ENCODE measurements around the gene PLPPR1. TPM values are rescaled to one million over a fixed set of nuclear protein-coding genes. Genes with fewer than 3 reads are reported as not detected.

The PLPPR1 gene
- polyA plus RNA-seq, 3 donors, result not detected

GRCh38 chr9:101148344-101148743, 119.8 kb downstream of the PLPPR1 start:
- TF ChIP-seq, protein P1, sequence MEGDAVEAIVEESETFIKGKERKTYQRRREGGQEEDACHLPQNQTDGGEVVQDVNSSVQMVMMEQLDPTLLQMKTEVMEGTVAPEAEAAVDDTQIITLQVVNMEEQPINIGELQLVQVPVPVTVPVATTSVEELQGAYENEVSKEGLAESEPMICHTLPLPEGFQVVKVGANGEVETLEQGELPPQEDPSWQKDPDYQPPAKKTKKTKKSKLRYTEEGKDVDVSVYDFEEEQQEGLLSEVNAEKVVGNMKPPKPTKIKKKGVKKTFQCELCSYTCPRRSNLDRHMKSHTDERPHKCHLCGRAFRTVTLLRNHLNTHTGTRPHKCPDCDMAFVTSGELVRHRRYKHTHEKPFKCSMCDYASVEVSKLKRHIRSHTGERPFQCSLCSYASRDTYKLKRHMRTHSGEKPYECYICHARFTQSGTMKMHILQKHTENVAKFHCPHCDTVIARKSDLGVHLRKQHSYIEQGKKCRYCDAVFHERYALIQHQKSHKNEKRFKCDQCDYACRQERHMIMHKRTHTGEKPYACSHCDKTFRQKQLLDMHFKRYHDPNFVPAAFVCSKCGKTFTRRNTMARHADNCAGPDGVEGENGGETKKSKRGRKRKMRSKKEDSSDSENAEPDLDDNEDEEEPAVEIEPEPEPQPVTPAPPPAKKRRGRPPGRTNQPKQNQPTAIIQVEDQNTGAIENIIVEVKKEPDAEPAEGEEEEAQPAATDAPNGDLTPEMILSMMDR (IDR thresholded peaks at IDR 0.05), result no peak
- no peak overlapping the region for H3K27ac Mint-ChIP-seq
- intact Hi-C loops (cut with micrococcal nuclease), result no loop called here

DNA sequence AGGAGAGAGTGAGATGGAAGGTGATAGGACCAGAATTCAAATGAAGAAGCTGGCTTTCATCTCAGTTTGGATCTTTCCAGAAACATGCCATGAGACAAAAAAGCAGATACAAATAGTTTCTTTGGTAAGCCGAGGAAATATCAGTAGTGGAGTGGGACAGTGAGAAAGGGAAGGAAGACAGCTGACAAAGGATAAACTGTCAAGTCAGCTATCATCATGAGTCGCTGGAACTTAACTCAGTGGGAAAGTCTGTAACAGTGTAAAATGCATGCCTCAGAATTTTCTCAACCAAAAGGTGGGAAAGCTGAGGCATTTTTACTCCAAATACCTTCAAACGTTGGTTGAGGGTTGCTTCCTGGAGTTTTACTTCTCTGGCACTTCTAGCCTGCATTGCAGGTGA, 129.8 kb downstream of the PLPPR1 start:
- Mint-ChIP-seq H3K27ac (no peak overlapping the region), H3K27me3 (ENCODE audit: low read depth in 3 of 3) (no peaks in the 10 kb centered on the region), H3K4me3 (no peak overlapping the region), H3K36me3 (no peaks in the 10 kb centered on the region), H3K4me1 (no peaks in the 10 kb centered on the region), H3K9me3 (peaks cover 0 to 12% (median 5%) of the 10 kb centered on the region in 7 donors)
- H3K4me2 ChIP-seq (replicated peaks; ENCODE audit: extremely low read depth, low read length, poor library complexity, severe bottlenecking), result no peak overlapping the region
- H3K9ac ChIP-seq (ENCODE audit: insufficient read depth, low read length, poor library complexity, severe bottlenecking), result no peak overlapping the region
- H4K20me1 ChIP-seq (ENCODE audit: insufficient read depth, low read length), result no peaks in the 10 kb centered on the region
- H3K27ac ChIP-seq (ENCODE audit: low read depth in 1 of 2, low read length in 2 of 2), result no peak overlapping the region
- 80% methylated on average over 3 of the region's 3 CpGs for WGBS (ENCODE audit: insufficient coverage)
- H2AFZ ChIP-seq (ENCODE audit: insufficient read depth, low read depth, low read length, poor library complexity, severe bottlenecking), result no peak overlapping the region
- peaks cover 0 to 10% of the 10 kb centered on the region in 2 donors for H3K9me3 ChIP-seq (replicated peaks in 1 of 2; ENCODE audit: control insufficient read depth in 1 of 2, insufficient read depth in 1 of 2, low read length in 2 of 2)
- TF ChIP-seq, protein P1 (IDR thresholded peaks at IDR 0.05), result no peak
- no peaks in the 10 kb centered on the region for H3K36me3 ChIP-seq (replicated peaks in 1 of 2; ENCODE audit: control insufficient read depth in 1 of 2, insufficient read depth in 2 of 2, low read length in 2 of 2)
- no peaks in the 10 kb centered on the region for H3K79me2 ChIP-seq (ENCODE audit: insufficient read depth, low read length)
- no peak overlapping the region for H3K4me3 ChIP-seq (replicated peaks in 1 of 3; ENCODE audit: low read depth in 2 of 3, low read length in 3 of 3)
- H3K4me1 ChIP-seq (ENCODE audit: control insufficient read depth in 1 of 2, insufficient read depth in 2 of 2, low read length in 2 of 2), result no peaks in the 10 kb centered on the region
- intact Hi-C loops (cut with micrococcal nuclease), result no loop called here
- H3K27me3 ChIP-seq (ENCODE audit: control insufficient read depth in 2 of 2, insufficient read depth in 2 of 2, low read length in 2 of 2), result no peaks in the 10 kb centered on the region
- DNase-seq, result no peak

More at GRCh38 chr9:101148344-101148743, 119.8 kb downstream of the PLPPR1 start:
- Mint-ChIP-seq H3K27me3 (ENCODE audit: low read depth in 3 of 3) (no peaks in the 10 kb centered on the region), H3K36me3 (no peaks in the 10 kb centered on the region), H3K9me3 (peaks cover 0 to 6% (median 0%) of the 10 kb centered on the region in 7 donors), H3K4me1 (no peaks in the 10 kb centered on the region), H3K4me3 (no peak overlapping the region)
- DNase-seq, result no peak
- no peaks in the 10 kb centered on the region for H3K4me1 ChIP-seq (ENCODE audit: control insufficient read depth in 1 of 2, insufficient read depth in 2 of 2, low read length in 2 of 2)
- no peak overlapping the region for H2AFZ ChIP-seq (ENCODE audit: insufficient read depth, low read depth, low read length, poor library complexity, severe bottlenecking)
- no peaks in the 10 kb centered on the region for H3K27me3 ChIP-seq (ENCODE audit: control insufficient read depth in 2 of 2, insufficient read depth in 2 of 2, low read length in 2 of 2)
- H3K36me3 ChIP-seq (replicated peaks in 1 of 2; ENCODE audit: control insufficient read depth in 1 of 2, insufficient read depth in 2 of 2, low read length in 2 of 2), result no peaks in the 10 kb centered on the region
- H3K4me3 ChIP-seq (replicated peaks in 1 of 3; ENCODE audit: low read depth in 2 of 3, low read length in 3 of 3), result no peak overlapping the region
- H3K9me3 ChIP-seq (replicated peaks in 1 of 2; ENCODE audit: control insufficient read depth in 1 of 2, insufficient read depth in 1 of 2, low read length in 2 of 2), result no peaks in the 10 kb centered on the region
- no peaks in the 10 kb centered on the region for H4K20me1 ChIP-seq (ENCODE audit: insufficient read depth, low read length)
- no peak overlapping the region for H3K27ac ChIP-seq (ENCODE audit: low read depth in 1 of 2, low read length in 2 of 2)
- H3K4me2 ChIP-seq (replicated peaks; ENCODE audit: extremely low read depth, low read length, poor library complexity, severe bottlenecking), result no peak overlapping the region
- H3K79me2 ChIP-seq (ENCODE audit: insufficient read depth, low read length), result no peaks in the 10 kb centered on the region
- no peak overlapping the region for H3K9ac ChIP-seq (ENCODE audit: insufficient read depth, low read length, poor library complexity, severe bottlenecking)

All from CD14-positive monocyte (primary cell).